Measurements from ENCODE around the gene PARD6A. TPM values are rescaled to one million over a fixed set of nuclear protein-coding genes. Genes with fewer than 3 reads are reported as not detected.

Gene PARD6A
- total and polyA plus RNA-seq, 2 of the 13 experiments (the other 11 are each of a cell fraction or from before 2014, with no cell fraction given): 3.5 to 4.3 TPM

DNA sequence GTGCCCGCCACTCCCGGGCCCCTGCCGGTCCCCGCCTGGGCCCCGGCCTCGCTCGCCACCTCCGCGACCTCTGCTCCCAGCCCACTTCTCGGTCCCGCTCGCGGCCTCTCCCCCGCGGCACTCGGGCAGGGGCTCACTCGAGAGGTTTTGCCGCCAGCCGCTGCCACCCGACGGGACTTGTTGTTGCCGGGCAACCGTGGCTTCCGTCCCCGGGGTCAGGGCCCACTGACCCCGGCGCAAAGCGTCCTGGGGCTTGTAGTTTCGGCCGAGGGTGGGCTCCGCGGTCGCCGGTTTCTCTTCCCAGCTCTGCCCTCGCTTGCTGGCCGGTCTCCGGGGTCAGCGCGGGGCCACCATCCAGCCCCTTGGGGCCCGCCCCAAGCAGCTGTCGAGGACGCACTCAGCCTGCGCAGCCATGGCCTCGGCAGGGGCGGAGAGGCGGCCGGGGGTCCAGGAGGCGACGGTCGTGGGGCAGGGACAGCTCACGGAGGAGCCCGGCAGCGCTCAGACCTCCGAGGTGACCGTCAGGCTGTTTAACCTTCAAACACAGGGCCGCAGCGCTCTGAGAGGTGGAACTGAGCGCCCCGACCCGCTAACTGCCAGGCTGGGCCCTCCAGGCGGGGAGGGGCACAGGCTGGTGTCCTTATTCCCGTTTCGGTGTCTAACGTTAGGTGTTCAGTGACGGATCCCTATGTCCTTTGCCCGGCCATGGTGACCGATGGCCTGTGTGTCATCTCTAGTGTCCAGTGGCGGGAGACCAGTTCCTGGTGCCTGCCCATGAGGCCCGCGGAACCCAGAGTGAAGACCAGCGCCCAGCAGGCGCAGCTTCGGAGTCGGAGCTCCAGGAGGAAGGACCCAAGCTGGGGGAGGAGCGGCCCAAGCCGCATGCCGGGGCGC is 6.0 kb downstream of the PARD6A start, which contains the start of the genes C16orf86 and ENKD1 (continued):
- TF ChIP-seq ZNF350 (CRISPR knock-in tag; IDR thresholded peaks at IDR 0.05; ENCODE audit: borderline replicate concordance, low read depth) (no peak), MTA1 (CRISPR knock-in tag; IDR thresholded peaks at IDR 0.05; ENCODE audit: borderline replicate concordance) (no peak; the same call in 1 of the 2 replicates), ZNF256 (CRISPR knock-in tag; conservative IDR thresholded peaks at IDR 0.05) (0 out of 2 replicates have a peak, but pooled peaks have one; percentile 25), MAFG (CRISPR knock-in tag; IDR thresholded peaks at IDR 0.05) (peak; percentile 11; the same call in 1 of the 2 replicates), SRY (CRISPR knock-in tag; IDR thresholded peaks at IDR 0.05) (peak; percentile 91; the same call in 1 of the 2 replicates), CC2D1A (CRISPR knock-in tag; IDR thresholded peaks at IDR 0.05) (no peak), SIX4 (CRISPR knock-in tag; IDR thresholded peaks at IDR 0.05) (no peak), GLMP (CRISPR knock-in tag; IDR thresholded peaks at IDR 0.05; ENCODE audit: borderline replicate concordance) (no peak), ZBTB39 (CRISPR knock-in tag; IDR thresholded peaks at IDR 0.05) (no peak), FOXC1 (CRISPR knock-in tag; IDR thresholded peaks at IDR 0.05; ENCODE audit: borderline replicate concordance) (no peak), ETV6 (CRISPR knock-in tag; conservative IDR thresholded peaks at IDR 0.05) (peak; percentile 6; the same call in 1 of the 2 replicates), ARNT2 (CRISPR knock-in tag; IDR thresholded peaks at IDR 0.05; ENCODE audit: low read depth) (0 out of 2 replicates have a peak, but pooled peaks have one; percentile 57), POLR2A (IDR thresholded peaks at IDR 0.05; ENCODE audit: insufficient read depth in 1 of 2, low read depth in 2 of 2, low read length in 2 of 2) (0 out of 4 replicates have a peak, but pooled peaks of 1 of the 2 experiments have one; percentile 49), HNRNPUL1 (IDR thresholded peaks at IDR 0.05; ENCODE audit: low read depth, low read length) (no peak), ZNF740 (CRISPR knock-in tag; IDR thresholded peaks at IDR 0.05) (no peak), MEIS2 (CRISPR knock-in tag; IDR thresholded peaks at IDR 0.05) (peak; percentile 72; the same call in 1 of the 2 replicates), NCOA1 (CRISPR knock-in tag; IDR thresholded peaks at IDR 0.05) (no peak), ZNF7 (CRISPR knock-in tag; IDR thresholded peaks at IDR 0.05) (no peak), ZNF205 (CRISPR knock-in tag; IDR thresholded peaks at IDR 0.05) (no peak), ZBTB7A (CRISPR knock-in tag; IDR thresholded peaks at IDR 0.05) (peak; percentile 11; the same call in 1 of the 2 replicates), RELA (CRISPR knock-in tag; IDR thresholded peaks at IDR 0.05) (0 out of 2 replicates have a peak, but pooled peaks have one; percentile 16)
- TF ChIP-seq, protein P1, sequence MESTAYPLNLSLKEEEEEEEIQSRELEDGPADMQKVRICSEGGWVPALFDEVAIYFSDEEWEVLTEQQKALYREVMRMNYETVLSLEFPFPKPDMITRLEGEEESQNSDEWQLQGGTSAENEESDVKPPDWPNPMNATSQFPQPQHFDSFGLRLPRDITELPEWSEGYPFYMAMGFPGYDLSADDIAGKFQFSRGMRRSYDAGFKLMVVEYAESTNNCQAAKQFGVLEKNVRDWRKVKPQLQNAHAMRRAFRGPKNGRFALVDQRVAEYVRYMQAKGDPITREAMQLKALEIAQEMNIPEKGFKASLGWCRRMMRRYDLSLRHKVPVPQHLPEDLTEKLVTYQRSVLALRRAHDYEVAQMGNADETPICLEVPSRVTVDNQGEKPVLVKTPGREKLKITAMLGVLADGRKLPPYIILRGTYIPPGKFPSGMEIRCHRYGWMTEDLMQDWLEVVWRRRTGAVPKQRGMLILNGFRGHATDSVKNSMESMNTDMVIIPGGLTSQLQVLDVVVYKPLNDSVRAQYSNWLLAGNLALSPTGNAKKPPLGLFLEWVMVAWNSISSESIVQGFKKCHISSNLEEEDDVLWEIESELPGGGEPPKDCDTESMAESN (CRISPR knock-in tag; conservative IDR thresholded peaks at IDR 0.05): peak; percentile 17; the same call in 1 of the 2 replicates
- TF ChIP-seq, protein P2, sequence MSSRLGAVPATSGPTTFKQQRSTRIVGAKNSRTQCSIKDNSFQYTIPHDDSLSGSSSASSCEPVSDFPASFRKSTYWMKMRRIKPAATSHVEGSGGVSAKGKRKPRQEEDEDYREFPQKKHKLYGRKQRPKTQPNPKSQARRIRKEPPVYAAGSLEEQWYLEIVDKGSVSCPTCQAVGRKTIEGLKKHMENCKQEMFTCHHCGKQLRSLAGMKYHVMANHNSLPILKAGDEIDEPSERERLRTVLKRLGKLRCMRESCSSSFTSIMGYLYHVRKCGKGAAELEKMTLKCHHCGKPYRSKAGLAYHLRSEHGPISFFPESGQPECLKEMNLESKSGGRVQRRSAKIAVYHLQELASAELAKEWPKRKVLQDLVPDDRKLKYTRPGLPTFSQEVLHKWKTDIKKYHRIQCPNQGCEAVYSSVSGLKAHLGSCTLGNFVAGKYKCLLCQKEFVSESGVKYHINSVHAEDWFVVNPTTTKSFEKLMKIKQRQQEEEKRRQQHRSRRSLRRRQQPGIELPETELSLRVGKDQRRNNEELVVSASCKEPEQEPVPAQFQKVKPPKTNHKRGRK (CRISPR knock-in tag; IDR thresholded peaks at IDR 0.05): no peak

All from HepG2 (cell line).